GM18858 (cell line): ENCODE results near the gene HERC6.
A peak's percentile ranks its signal among the peaks of the same experiment; 100 is the strongest.
"Not testable (repeated sequence)": the region's sequence is repeated elsewhere in the genome, so short reads cannot be mapped to it uniquely, and the experiment has no call there.

ENCODE experiments used
- ATAC-seq: cut with Tn5 transposase; IDR thresholded peaks from one replicate; pipeline ENCODE4 v1.9.1; 2021; ENCODE audit not compliant: unreplicated experiment

Gene HERC6

GRCh38 chr4:88445252-88445651 lies 66.6 kb downstream of the HERC6 start:
- ATAC-seq = no peak

GRCh38 chr4:88446124-88446523 lies 67.5 kb downstream of the HERC6 start:
- ATAC-seq = no peak

DNA sequence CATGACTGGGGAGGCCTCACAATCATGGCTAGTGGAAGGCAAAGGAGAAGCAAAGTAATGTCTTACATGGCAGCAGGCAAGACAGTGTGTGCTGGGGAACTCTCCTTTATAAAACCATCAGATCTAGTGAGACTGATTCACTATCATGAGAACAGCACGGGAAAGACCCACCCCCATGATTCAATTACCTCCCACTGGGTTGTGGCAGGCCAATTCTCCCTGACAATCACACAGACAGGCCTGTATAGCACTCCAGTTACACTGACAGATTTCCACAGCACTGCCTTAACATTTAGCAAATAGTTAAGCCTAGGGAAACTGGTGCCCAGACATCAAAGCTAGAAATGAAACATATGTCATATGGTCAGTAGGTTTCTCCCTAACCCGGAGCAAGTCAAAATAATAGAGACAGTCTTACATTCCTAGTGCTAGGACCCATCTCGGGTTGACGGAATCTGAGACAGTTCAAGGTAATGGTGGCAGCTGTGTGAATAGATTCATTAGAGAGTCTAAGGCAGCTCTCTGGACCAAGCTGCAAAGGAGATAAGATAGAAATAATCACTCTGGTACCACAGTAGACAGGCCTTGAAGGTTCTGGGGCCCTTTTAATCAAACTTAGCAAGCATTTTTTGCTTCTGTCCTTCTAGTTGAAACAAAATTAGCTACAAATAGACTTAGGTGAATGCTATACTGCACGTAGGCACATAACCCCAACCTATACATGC lies 68.9 kb downstream of the HERC6 start:
- no peak for ATAC-seq

DNA sequence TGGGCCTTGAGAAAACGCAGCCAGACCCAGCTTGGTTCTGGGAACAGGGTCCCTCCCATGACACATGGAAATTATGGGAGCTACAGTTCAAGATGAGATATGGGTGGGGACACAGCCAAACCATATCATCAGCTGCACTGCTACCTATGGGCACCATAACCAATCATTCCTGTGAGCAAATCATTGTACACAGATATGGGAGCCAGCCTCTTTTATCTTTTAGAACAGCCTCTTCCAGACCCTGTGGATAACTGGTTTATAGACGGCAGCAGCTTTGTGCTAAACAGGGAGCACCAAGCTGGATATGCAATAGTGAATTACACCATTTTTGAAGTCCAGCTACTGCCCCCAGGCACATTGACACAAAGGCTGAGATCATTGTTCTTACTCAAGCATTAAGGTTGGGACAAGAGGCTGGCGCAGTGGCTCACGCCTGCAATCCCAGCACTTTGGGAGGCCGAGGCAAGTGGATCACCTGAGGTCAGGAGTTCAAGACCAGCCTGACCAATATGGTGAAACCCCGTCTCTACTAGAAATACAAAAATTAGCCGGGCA lies 69.6 kb downstream of the HERC6 start:
- ATAC-seq = not testable (repeated sequence)

- ATAC-seq = no peak
These were observed 70.2 kb downstream of the HERC6 start for GRCh38 chr4:88448889-88449288.

DNA sequence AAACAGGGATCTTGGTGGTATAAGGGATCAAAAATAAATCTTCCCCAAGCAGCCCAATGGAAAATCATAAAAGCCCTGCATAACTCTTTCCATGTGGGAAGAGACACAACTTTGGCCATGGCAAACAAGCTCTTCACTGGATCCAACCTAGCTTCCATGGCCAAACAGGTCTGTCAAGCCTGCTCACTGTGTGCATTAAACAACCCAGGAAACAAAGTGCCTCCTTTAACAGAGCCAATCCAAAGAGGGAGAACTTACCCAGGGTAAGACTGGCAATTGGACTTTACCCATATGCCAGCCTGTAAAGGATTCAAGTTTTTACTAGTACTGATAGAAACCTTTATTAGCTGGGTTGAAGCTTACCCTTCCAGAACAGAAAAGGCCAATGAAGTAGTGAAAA lies 70.6 kb downstream of the HERC6 start:
- no peak for ATAC-seq

- no peak for ATAC-seq
These were observed 72.6 kb downstream of the HERC6 start for GRCh38 chr4:88451205-88451604.

DNA sequence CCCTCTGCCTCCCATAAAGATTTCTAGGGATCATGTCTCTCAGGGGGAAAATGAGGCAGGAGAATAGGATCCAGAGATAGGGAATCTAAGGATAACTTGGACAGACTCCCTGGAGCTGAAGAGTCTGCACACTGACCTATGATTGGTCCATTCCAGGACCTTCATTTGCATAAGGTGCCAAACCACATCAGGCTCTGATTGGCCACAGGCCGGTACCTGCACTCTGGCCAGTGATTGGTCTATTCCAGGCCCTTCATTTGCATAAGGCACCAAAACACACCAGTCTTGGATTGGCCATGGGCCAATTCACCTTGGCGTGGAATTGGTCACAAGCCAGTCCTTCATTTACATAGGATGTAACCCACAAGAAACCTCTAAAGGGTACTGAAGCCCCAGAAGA lies 74.3 kb downstream of the HERC6 start:
- no peak for ATAC-seq

- peak; percentile 89 for ATAC-seq
These were observed 78.1 kb downstream of the HERC6 start, which contains the start of gene HERC5 for GRCh38 chr4:88456670-88457306. Gene HERC5 (plus strand): TSS chr4:88457119. CDS start chr4:88457270, 151 bp downstream.

DNA sequence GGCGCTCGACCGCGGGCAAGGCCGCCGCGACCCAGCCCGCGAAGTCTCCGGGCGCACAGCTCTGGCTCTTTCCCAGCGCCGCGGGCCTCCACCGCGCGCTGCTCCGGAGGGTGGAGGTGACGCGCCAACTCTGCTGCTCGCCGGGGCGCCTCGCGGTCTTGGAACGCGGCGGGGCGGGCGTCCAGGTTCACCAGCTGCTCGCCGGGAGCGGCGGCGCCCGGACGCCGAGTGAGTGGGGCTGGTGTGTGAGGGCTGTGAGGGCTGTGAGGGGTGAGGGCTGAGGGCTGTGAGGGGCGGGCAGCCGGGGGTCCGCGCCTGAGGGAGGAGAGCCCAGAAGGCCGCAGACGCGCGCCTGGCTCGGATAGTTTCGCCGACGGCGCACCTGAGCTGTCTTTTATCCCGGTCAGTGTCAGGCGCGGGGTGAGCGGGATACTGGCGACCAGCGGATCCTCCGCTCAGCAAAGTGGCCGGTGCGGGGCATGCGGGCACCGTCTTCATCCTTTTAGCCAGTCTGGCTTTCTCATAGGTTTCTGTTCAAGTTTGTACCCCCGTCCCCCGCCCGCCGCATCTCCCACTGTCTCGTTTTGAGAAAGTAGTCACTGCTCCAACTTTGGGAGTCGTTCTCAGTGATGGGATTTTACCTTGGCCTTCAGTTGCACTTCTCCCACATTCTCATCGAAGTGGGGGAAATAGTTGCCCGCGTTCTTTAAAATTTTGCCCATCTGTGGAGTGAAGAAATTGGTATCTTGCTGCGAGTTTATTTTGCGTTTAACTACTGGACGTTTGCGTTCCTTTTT lies 78.9 kb downstream of the HERC6 start:
- peak; percentile 29 for ATAC-seq

DNA sequence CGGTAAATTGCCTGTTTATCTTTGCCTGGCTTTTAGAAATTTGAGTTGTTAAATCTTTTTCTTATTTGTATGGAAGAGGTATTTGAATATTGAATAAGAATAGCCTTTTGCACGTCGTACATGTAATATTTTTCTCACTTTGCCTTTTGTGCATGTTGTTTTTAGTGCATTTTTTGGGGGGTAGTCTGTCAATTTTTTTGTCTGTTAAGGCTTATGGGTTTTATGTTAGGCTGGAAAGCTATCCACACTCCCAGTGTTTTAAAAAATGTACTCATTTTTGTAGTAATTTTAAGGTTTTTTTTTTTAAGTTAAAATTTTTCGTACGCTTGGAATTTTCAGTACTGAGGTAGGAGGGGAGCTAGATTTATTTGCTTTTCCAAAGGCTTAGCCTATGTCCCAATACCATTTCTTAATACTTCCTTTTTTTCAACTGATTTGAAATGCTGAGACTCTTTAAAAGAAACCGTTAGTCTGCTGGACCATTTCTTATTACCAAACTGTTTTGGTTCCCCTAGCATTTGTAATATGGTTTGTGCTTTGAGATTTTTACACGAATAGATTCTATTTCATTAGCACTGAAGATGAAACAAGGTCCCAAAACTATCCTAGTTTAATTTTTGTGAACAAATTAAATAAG lies 79.6 kb downstream of the HERC6 start:
- no peak for ATAC-seq

- no peak for ATAC-seq
These were observed 87.1 kb downstream of the HERC6 start for GRCh38 chr4:88465653-88466192.

GRCh38 chr4:88467392-88467791 lies 88.7 kb downstream of the HERC6 start:
- ATAC-seq = no peak

GRCh38 chr4:88477229-88477860 lies 98.7 kb downstream of the HERC6 start:
- ATAC-seq = no peak

DNA sequence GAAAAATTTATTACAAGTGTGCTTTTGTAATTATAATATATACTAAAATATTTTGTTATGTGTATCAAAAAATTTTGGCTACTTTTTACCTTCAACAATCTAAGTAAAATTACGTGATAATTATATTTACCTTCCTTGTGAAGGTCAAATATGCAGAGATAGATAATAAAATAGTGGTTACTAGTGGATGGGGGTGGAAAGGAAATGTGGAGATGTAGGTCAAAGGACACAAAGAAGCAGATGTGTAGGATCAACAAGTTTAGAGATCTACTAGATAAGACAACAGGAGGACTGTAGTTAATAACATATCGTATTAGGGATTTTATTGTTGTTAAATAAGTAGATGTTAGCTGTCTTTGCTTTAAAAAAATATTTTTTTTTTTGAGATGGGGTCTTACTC lies 99.6 kb downstream of the HERC6 start:
- no peak for ATAC-seq

- no peak for ATAC-seq
These were observed 102.9 kb downstream of the HERC6 start for GRCh38 chr4:88481537-88481936.

- no peak for ATAC-seq
These were observed 110.6 kb downstream of the HERC6 start for GRCh38 chr4:88489100-88489761.
